Smooth muscle cell (in vitro differentiated cells): ENCODE data around the gene RABL2A. TPM values are rescaled to one million over a fixed set of nuclear protein-coding genes. Genes with fewer than 3 reads are reported as not detected.
"Not testable (repeated sequence)": the region's sequence is repeated elsewhere in the genome, so short reads cannot be mapped to it uniquely, and the experiment has no call there.

Experiments used
- DNase-seq: peaks from one replicate; lab custom pipeline; 2025; ENCODE audit not compliant: unreplicated experiment; lab: John Stamatoyannopoulos, UW
- H2AFZ ChIP-seq: fragments of 200-600 bp; sonication (generic); 2 replicates; pipeline ENCODE4 v1.6.0; 2016; ENCODE audit warnings: antibody characterized with exemption, low read depth, mild to moderate bottlenecking
- H3F3A ChIP-seq: fragments of 200-600 bp; sonication (generic); 2 replicates; pipeline ENCODE4 v1.6.0; 2017; ENCODE audit warnings: antibody characterized with exemption, low read depth
- H3K27ac ChIP-seq: fragments of 200-600 bp; sonication (generic); 2 replicates; pipeline ENCODE4 v1.5.1; 2016; ENCODE audit warnings: low read depth, mild to moderate bottlenecking
- H3K27me3 ChIP-seq: fragments of 200-600 bp; sonication (generic); 2 replicates; pipeline ENCODE4 v1.6.1; 2016; ENCODE audit warnings: low read depth, mild to moderate bottlenecking
- H3K36me3 ChIP-seq: fragments of 200-600 bp; sonication (generic); 2 replicates; pipeline ENCODE4 v1.5.1; 2016; ENCODE audit warnings: low read depth
- H3K4me1 ChIP-seq: fragments of 200-600 bp; sonication (generic); 2 replicates; pipeline ENCODE4 v1.5.1; 2016; ENCODE audit warnings: low read depth
- H3K4me2 ChIP-seq: fragments of 200-600 bp; sonication (generic); 2 replicates; pipeline ENCODE4 v1.6.0; 2016; ENCODE audit warnings: mild to moderate bottlenecking
- H3K4me3 ChIP-seq: fragments of 200-600 bp; sonication (generic); 2 replicates; pipeline ENCODE4 v1.5.1; 2016; ENCODE audit warnings: mild to moderate bottlenecking
- H3K79me2 ChIP-seq: fragments of 200-600 bp; sonication (generic); 2 replicates; pipeline ENCODE4 v1.6.0; 2016; ENCODE audit warnings: low read depth, mild to moderate bottlenecking
- H3K9ac ChIP-seq: fragments of 200-600 bp; sonication (generic); 2 replicates; pipeline ENCODE4 v1.6.0; 2016; ENCODE audit warnings: low read depth
- H3K9me3 ChIP-seq: fragments of 200-600 bp; sonication (generic); replicated peaks from 2 replicates; pipeline ENCODE4 v1.5.1; 2016; ENCODE audit warnings: low read depth
- H4K20me1 ChIP-seq: fragments of 200-600 bp; sonication (generic); 2 replicates; pipeline ENCODE4 v1.6.0; 2016; ENCODE audit warnings: low read depth
- WGBS: methylation state at CpG from one replicate; pipeline ENCODE4 v1.1.7; 2016; ENCODE audit warnings: low lambda C conversion rate; 5-methylcytosine and 5-hydroxymethylcytosine counted together
- polyA plus RNA-seq: library from polyadenylated mRNA; unstranded; fragments of >200 nt; fragmentation: Nextera tagmentation; extraction: Ambion mirVana; gene quantifications from 2 replicates; pipeline ENCODE4 v1.2.1, GENCODE V29; 2016
- total RNA-seq: library from RNA; depleted of rRNA; stranded (reverse); fragments of >200 nt; gene quantifications from 2 replicates; pipeline ENCODE4 v1.2.3, GENCODE V29; 2014
- TF ChIP-seq, protein P1 (sequence below): fragments of 200-600 bp; sonication (generic); IDR thresholded peaks from 2 replicates; pipeline ENCODE4 v1.5.1; 2017; ENCODE audit warnings: borderline replicate concordance, mild to moderate bottlenecking, antibody characterized with exemption; ENCODE audit not compliant: insufficient read depth, poor library complexity, severe bottlenecking

RABL2A gene
- total and polyA plus RNA-seq, 2 experiments from 2014 or later: 10.9 to 11.3 TPM

DNA sequence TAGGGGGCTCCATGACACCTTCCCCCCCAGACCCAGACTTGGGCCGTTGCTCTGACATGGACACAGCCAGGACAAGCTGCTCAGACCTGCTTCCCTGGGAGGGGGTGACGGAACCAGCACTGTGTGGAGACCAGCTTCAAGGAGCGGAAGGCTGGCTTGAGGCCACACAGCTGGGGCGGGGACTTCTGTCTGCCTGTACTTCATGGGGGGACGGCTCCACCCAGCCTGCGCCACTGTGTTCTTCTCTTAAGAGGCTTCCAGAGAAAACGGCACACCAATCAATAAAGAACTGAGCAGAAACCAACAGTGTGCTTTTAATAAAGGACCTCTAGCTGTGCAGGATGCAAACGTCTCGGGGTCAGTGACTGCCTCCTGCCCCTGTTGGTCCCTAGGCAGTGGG lies 28.3 kb upstream of the RABL2A start:
- H3K79me2 ChIP-seq, H3K4me1 ChIP-seq, H3K9me3 ChIP-seq, H3K27me3 ChIP-seq, H3K27ac ChIP-seq, H3K4me2 ChIP-seq, H2AFZ ChIP-seq, H3K4me3 ChIP-seq, H3K36me3 ChIP-seq, H4K20me1 ChIP-seq, H3K9ac ChIP-seq, DNase-seq, H3F3A ChIP-seq: not testable (repeated sequence)
- WGBS: 92% methylated on average over 6 of the region's 9 CpGs

DNA sequence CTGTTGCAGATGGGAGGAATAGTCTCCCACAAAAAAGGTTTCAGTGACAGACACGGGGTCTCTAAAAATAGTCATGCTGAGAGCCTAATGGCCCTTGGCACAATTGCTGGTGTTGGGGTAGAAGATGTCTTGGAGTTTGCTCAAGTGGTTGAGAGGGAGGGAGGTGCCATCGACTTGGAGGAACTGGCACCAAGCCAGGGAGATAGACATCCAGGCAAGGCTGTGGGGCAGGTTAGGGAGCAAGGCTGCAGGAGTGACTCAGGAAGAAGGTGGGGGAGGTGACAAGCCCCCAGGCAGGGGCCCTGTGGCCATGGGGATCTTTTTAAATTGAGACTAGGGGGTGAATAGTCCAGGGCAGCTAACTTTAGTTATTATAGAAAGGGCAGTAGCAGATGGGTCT lies 27.9 kb upstream of the RABL2A start:
- H3K79me2 ChIP-seq, H3K4me3 ChIP-seq, H3K9me3 ChIP-seq, H4K20me1 ChIP-seq, H2AFZ ChIP-seq, H3K4me1 ChIP-seq, H3K4me2 ChIP-seq, H3K27ac ChIP-seq, H3K36me3 ChIP-seq, H3K9ac ChIP-seq, H3F3A ChIP-seq, H3K27me3 ChIP-seq, DNase-seq: not testable (repeated sequence)
- WGBS: 79% methylated on average over 2 of the region's 2 CpGs

DNA sequence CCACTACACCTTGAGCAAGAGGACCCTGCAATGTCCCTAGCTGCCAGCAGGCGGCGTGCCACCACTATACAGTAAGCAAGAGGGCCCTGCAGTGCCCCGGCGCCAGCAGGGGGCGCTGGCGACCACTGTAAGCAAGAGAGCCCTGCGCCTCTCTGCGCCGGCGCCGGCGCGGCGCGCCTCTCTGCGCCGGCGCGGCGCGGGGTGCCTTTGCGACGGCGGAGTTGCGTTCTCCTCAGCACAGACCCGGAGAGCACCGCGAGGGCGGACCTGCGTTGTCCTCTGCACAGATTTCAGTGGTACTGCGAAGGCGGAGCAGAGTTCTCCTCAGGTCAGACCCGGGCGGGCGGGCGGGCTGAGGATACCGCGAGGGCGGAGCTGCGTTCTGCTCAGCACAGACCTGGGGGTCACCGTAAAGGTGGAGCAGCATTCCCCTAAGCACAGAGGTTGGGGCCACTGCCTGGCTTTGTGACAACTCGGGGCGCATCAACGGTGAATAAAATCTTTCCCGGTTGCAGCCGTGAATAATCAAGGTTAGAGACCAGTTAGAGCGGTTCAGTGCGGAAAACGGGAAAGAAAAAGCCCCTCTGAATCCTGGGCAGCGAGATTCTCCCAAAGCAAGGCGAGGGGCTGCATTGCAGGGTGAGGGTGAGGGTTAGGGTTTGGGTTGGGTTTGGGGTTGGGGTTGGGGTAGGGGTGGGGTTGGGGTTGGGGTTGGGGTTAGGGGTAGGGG lies 24.9 kb upstream of the RABL2A start:
- TF ChIP-seq, protein P1, sequence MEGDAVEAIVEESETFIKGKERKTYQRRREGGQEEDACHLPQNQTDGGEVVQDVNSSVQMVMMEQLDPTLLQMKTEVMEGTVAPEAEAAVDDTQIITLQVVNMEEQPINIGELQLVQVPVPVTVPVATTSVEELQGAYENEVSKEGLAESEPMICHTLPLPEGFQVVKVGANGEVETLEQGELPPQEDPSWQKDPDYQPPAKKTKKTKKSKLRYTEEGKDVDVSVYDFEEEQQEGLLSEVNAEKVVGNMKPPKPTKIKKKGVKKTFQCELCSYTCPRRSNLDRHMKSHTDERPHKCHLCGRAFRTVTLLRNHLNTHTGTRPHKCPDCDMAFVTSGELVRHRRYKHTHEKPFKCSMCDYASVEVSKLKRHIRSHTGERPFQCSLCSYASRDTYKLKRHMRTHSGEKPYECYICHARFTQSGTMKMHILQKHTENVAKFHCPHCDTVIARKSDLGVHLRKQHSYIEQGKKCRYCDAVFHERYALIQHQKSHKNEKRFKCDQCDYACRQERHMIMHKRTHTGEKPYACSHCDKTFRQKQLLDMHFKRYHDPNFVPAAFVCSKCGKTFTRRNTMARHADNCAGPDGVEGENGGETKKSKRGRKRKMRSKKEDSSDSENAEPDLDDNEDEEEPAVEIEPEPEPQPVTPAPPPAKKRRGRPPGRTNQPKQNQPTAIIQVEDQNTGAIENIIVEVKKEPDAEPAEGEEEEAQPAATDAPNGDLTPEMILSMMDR: peak; percentile 42
- H4K20me1 ChIP-seq, H3K9ac ChIP-seq, H3K4me1 ChIP-seq, H2AFZ ChIP-seq, DNase-seq, H3K4me3 ChIP-seq, H3K27ac ChIP-seq, H3K4me2 ChIP-seq, H3K36me3 ChIP-seq, H3K79me2 ChIP-seq, H3K9me3 ChIP-seq, H3K27me3 ChIP-seq, H3F3A ChIP-seq: not testable (repeated sequence)
- 84% methylated on average over 31 of the region's 51 CpGs for WGBS

DNA sequence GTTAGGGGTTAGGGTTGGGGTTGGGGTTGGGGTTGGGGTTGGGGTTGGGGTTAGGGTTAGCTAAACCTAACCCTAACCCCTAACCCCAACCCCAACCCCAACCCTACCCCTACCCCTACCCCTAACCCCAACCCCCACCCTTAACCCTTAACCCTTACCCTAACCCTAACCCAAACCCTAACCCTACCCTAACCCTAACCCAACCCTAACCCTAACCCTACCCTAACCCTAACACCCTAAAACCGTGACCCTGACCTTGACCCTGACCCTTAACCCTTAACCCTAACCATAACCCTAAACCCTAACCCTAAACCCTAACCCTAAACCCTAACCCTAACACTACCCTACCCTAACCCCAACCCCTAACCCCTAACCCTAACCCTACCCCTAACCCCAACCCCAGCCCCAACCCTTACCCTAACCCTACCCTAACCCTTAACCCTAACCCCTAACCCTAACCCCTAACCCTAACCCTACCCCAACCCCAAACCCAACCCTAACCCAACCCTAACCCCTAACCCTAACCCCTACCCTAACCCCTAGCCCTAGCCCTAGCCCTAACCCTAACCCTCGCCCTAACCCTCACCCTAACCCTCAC lies 24.1 kb upstream of the RABL2A start:
- H3K27me3 ChIP-seq: no peaks in the 10 kb centered on the region
- 50% methylated on average over 2 of the region's 2 CpGs for WGBS
- no peak overlapping the region for H2AFZ ChIP-seq
- H4K20me1 ChIP-seq: no peaks in the 10 kb centered on the region
- H3K4me1 ChIP-seq: no peaks in the 10 kb centered on the region
- H3K4me2 ChIP-seq: peak overlapping the region; percentile 74
- no peak overlapping the region for H3K27ac ChIP-seq
- no peak for DNase-seq
- no peaks in the 10 kb centered on the region for H3K79me2 ChIP-seq
- H3K36me3 ChIP-seq: no peaks in the 10 kb centered on the region
- H3F3A ChIP-seq: no peaks in the 10 kb centered on the region
- no peaks in the 10 kb centered on the region for H3K9me3 ChIP-seq
- peak overlapping the region; percentile 57 for H3K4me3 ChIP-seq
- TF ChIP-seq, protein P1: no peak
- no peak overlapping the region for H3K9ac ChIP-seq

DNA sequence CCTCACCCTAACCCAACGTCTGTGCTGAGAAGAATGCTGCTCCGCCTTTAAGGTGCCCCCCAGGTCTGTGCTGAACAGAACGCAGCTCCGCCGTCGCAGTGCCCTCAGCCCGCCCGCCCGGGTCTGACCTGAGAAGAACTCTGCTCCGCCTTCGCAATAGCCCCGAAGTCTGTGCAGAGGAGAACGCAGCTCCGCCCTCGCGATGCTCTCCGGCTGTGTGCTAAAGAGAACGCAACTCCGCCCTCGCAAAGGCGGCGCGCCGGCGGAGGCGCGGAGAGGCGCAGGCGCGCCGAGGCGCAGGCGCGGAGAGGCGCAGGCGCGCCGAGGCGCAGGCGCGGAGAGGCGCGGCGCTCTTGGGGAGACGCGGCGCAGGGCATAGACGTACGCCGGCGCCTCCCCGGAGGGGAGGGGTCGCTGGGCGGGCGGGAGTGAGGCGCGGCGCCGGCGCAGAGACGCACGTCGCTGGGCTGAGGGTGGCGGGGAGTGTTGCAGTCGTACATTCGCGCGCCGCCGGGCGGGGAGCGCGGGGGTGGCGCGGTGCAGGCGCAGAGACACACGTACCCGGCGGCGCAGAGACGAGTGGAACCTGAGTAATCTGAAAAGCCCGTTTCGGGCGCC lies 23.5 kb upstream of the RABL2A start:
- not testable (repeated sequence) for H3K4me1 ChIP-seq, H3K27me3 ChIP-seq, H3K9ac ChIP-seq, H3K36me3 ChIP-seq, H2AFZ ChIP-seq, H3K9me3 ChIP-seq, H3K79me2 ChIP-seq, H4K20me1 ChIP-seq, H3F3A ChIP-seq, DNase-seq
- Histone ChIP-seq H3K4me2 (peak overlapping the region; percentile 79), H3K4me3 (peak overlapping the region; percentile 57), H3K27ac (peak overlapping the region; percentile 60)
- WGBS: under 1% methylated on average over 29 of the region's 84 CpGs
